Osteoblast (primary cell): ENCODE results near the gene TMEM63C. TPM values are rescaled to one million over a fixed set of nuclear protein-coding genes. Genes with fewer than 3 reads are reported as not detected.

Experiments
- DNase-seq: peaks from one replicate; pipeline ENCODE4 v3.0.0; 2011; ENCODE audit warnings: low spot score, mixed read lengths; ENCODE audit not compliant: insufficient read length; ENCODE audit errors: missing footprints
- H2AFZ ChIP-seq: 2 replicates; pipeline ENCODE4 v1.6.0; 2011; ENCODE audit warnings: mild to moderate bottlenecking, low read length
- H3K27ac ChIP-seq: 2 replicates; pipeline ENCODE4 v1.5.1; 2011; ENCODE audit warnings: mild to moderate bottlenecking, low read depth, low read length, moderate library complexity
- H3K27me3 ChIP-seq: 2 replicates; pipeline ENCODE4 v1.6.0; 2012; ENCODE audit warnings: mild to moderate bottlenecking, control low read depth, inconsistent platforms, low read length, moderate library complexity; ENCODE audit not compliant: insufficient read depth
- H3K36me3 ChIP-seq: 2 replicates; pipeline ENCODE4 v1.5.1; 2011; ENCODE audit warnings: mild to moderate bottlenecking, low read length, control low read depth, moderate library complexity; ENCODE audit not compliant: insufficient read depth
- H3K4me1 ChIP-seq: 2 replicates; pipeline ENCODE4 v1.5.1; 2011; ENCODE audit warnings: mild to moderate bottlenecking, low read length, control low read depth, moderate library complexity; ENCODE audit not compliant: insufficient read depth
- H3K4me2 ChIP-seq: 2 replicates; pipeline ENCODE4 v1.6.0; 2011; ENCODE audit warnings: mild to moderate bottlenecking, low read length; ENCODE audit not compliant: insufficient read depth
- H3K4me3 ChIP-seq: fragments of 200-600 bp; sonication (generic); 3 replicates; pipeline ENCODE4 v1.5.1; 2012; ENCODE audit warnings: mild to moderate bottlenecking, low read length, inconsistent platforms; ENCODE audit not compliant: insufficient read depth
- H3K79me2 ChIP-seq: 2 replicates; pipeline ENCODE4 v1.6.0; 2012; ENCODE audit warnings: mild to moderate bottlenecking, low read length, control low read depth, inconsistent platforms; ENCODE audit not compliant: insufficient read depth
- H3K9me3 ChIP-seq: 2 replicates; pipeline ENCODE4 v1.5.1; 2011; ENCODE audit warnings: low read depth, low read length, control low read depth
- H4K20me1 ChIP-seq: 2 replicates; pipeline ENCODE4 v1.6.0; 2012; ENCODE audit warnings: mild to moderate bottlenecking, low read length, control low read depth; ENCODE audit not compliant: insufficient read depth
- CTCF ChIP-seq: IDR thresholded peaks from 2 replicates; pipeline ENCODE4 v1.5.1; 2011; ENCODE audit warnings: mild to moderate bottlenecking, low read depth, low read length, moderate library complexity; ENCODE audit errors: extremely low read depth
- total RNA-seq: library from RNA; depleted of rRNA; stranded (reverse); fragments of >200 nt; gene quantifications from 2 replicates; pipeline ENCODE4 v1.2.3, GENCODE V29; 2012

The TMEM63C gene
- total RNA-seq, 1 donor: 0.72 TPM

GRCh38 chr14:77190977-77191376 lies 9.4 kb downstream of the TMEM63C start:
- Histone ChIP-seq H3K4me1 (no peaks in the 10 kb centered on the region), H3K27me3 (peaks cover 7% of the 10 kb centered on the region), H2AFZ (no peak overlapping the region), H3K4me3 (no peak overlapping the region), H4K20me1 (no peaks in the 10 kb centered on the region), H3K36me3 (no peaks in the 10 kb centered on the region), H3K79me2 (no peaks in the 10 kb centered on the region), H3K27ac (no peak overlapping the region), H3K9me3 (no peaks in the 10 kb centered on the region), H3K4me2 (no peak overlapping the region)
- no peak for TF ChIP-seq CTCF
- no peak for DNase-seq

GRCh38 chr14:77194706-77195105 lies 13.1 kb downstream of the TMEM63C start:
- Histone ChIP-seq H3K27me3 (peaks cover 5% of the 10 kb centered on the region), H3K9me3 (no peaks in the 10 kb centered on the region), H3K4me1 (no peaks in the 10 kb centered on the region), H4K20me1 (no peaks in the 10 kb centered on the region), H3K79me2 (no peaks in the 10 kb centered on the region), H3K36me3 (no peaks in the 10 kb centered on the region), H3K4me2 (no peak overlapping the region), H2AFZ (no peak overlapping the region), H3K4me3 (no peak overlapping the region), H3K27ac (no peak overlapping the region)
- TF ChIP-seq CTCF: no peak
- DNase-seq: no peak

- Histone ChIP-seq H3K36me3 (no peaks in the 10 kb centered on the region), H3K4me3 (no peak overlapping the region), H3K9me3 (no peaks in the 10 kb centered on the region), H3K79me2 (no peaks in the 10 kb centered on the region), H2AFZ (no peak overlapping the region), H3K27ac (no peak overlapping the region), H4K20me1 (no peaks in the 10 kb centered on the region), H3K4me1 (no peaks in the 10 kb centered on the region), H3K4me2 (no peak overlapping the region), H3K27me3 (peaks cover 5% of the 10 kb centered on the region)
- no peak for TF ChIP-seq CTCF
- no peak for DNase-seq
Observed at GRCh38 chr14:77195766-77196165, 14.2 kb downstream of the TMEM63C start.

- H3K4me2 ChIP-seq: no peak overlapping the region
- no peak overlapping the region for H3K27ac ChIP-seq
- TF ChIP-seq CTCF: no peak
- no peaks in the 10 kb centered on the region for H3K9me3 ChIP-seq
- DNase-seq: peak; percentile 35
- no peaks in the 10 kb centered on the region for H3K4me1 ChIP-seq
- H3K4me3 ChIP-seq: no peak overlapping the region
- peaks cover 5% of the 10 kb centered on the region for H3K27me3 ChIP-seq
- H3K36me3 ChIP-seq: no peaks in the 10 kb centered on the region
- H2AFZ ChIP-seq: no peak overlapping the region
- H4K20me1 ChIP-seq: no peaks in the 10 kb centered on the region
- no peaks in the 10 kb centered on the region for H3K79me2 ChIP-seq
Observed at GRCh38 chr14:77197988-77198387, 16.4 kb downstream of the TMEM63C start.
